Measurements from ENCODE around the gene RPS6KC1.

Gene RPS6KC1

GRCh38 chr1:213061263-213061662, 10.2 kb downstream of the RPS6KC1 start:
- TF ChIP-seq RAD21 (IDR thresholded peaks at IDR 0.05; ENCODE audit: low read depth) (peak; percentile 11; the same call in 1 of the 2 replicates), USF1 (IDR thresholded peaks at IDR 0.05) (no peak)

GRCh38 chr1:213065800-213066199, 14.8 kb downstream of the RPS6KC1 start:
- TF ChIP-seq YY1 (IDR thresholded peaks at IDR 0.05; ENCODE audit: low read depth), result no peak
- no peak for TF ChIP-seq CREB1 (IDR thresholded peaks at IDR 0.05; ENCODE audit: low read depth)
- no peak for TF ChIP-seq REST (IDR thresholded peaks at IDR 0.05; ENCODE audit: low read depth)
- no peak for TF ChIP-seq NFIC (IDR thresholded peaks at IDR 0.05)
- no peak for TF ChIP-seq EGR1 (IDR thresholded peaks at IDR 0.05)
- no peak for TF ChIP-seq TCF12 (IDR thresholded peaks at IDR 0.05; ENCODE audit: low read depth)
- no peak for TF ChIP-seq FOXM1 (IDR thresholded peaks at IDR 0.05; ENCODE audit: borderline replicate concordance, low read depth)

- TF ChIP-seq CEBPB (IDR thresholded peaks at IDR 0.05) (peak; percentile 76), FOXM1 (IDR thresholded peaks at IDR 0.05; ENCODE audit: borderline replicate concordance, low read depth) (no peak), EGR1 (IDR thresholded peaks at IDR 0.05) (no peak), YY1 (IDR thresholded peaks at IDR 0.05; ENCODE audit: low read depth) (no peak)
Observed at GRCh38 chr1:213066363-213066762, 15.3 kb downstream of the RPS6KC1 start.

- no peak for TF ChIP-seq RAD21 (IDR thresholded peaks at IDR 0.05; ENCODE audit: low read depth)
Observed at GRCh38 chr1:213067352-213067751, 16.3 kb downstream of the RPS6KC1 start.

GRCh38 chr1:213070406-213070805, 19.4 kb downstream of the RPS6KC1 start:
- TF ChIP-seq USF1 (IDR thresholded peaks at IDR 0.05) (no peak), YY1 (IDR thresholded peaks at IDR 0.05; ENCODE audit: low read depth) (no peak), TAF1 (IDR thresholded peaks at IDR 0.05; ENCODE audit: low read depth) (no peak), TCF12 (IDR thresholded peaks at IDR 0.05; ENCODE audit: low read depth) (no peak), REST (IDR thresholded peaks at IDR 0.05; ENCODE audit: low read depth) (no peak), TEAD4 (IDR thresholded peaks at IDR 0.05) (no peak), EGR1 (IDR thresholded peaks at IDR 0.05) (no peak), CEBPB (IDR thresholded peaks at IDR 0.05) (no peak), ZBTB7A (IDR thresholded peaks at IDR 0.05; ENCODE audit: low read depth) (no peak), FOXM1 (IDR thresholded peaks at IDR 0.05; ENCODE audit: borderline replicate concordance, low read depth) (no peak), MAX (IDR thresholded peaks at IDR 0.05) (no peak), CREB1 (IDR thresholded peaks at IDR 0.05; ENCODE audit: low read depth) (no peak), EP300 (IDR thresholded peaks at IDR 0.05; ENCODE audit: borderline replicate concordance) (no peak), NFIC (IDR thresholded peaks at IDR 0.05) (no peak), RAD21 (IDR thresholded peaks at IDR 0.05; ENCODE audit: low read depth) (no peak)

GRCh38 chr1:213075725-213076124, 24.7 kb downstream of the RPS6KC1 start:
- no peak for TF ChIP-seq ZBTB7A (IDR thresholded peaks at IDR 0.05; ENCODE audit: low read depth)
- no peak for TF ChIP-seq MAX (IDR thresholded peaks at IDR 0.05)
- no peak for TF ChIP-seq FOXM1 (IDR thresholded peaks at IDR 0.05; ENCODE audit: borderline replicate concordance, low read depth)
- TF ChIP-seq EP300 (IDR thresholded peaks at IDR 0.05; ENCODE audit: borderline replicate concordance), result no peak
- TF ChIP-seq NFIC (IDR thresholded peaks at IDR 0.05), result no peak
- TF ChIP-seq RAD21 (IDR thresholded peaks at IDR 0.05; ENCODE audit: low read depth), result no peak
- no peak for TF ChIP-seq CEBPB (IDR thresholded peaks at IDR 0.05)
- no peak for TF ChIP-seq REST (IDR thresholded peaks at IDR 0.05; ENCODE audit: low read depth)
- TF ChIP-seq TAF1 (IDR thresholded peaks at IDR 0.05; ENCODE audit: low read depth), result no peak
- no peak for TF ChIP-seq TCF12 (IDR thresholded peaks at IDR 0.05; ENCODE audit: low read depth)
- no peak for TF ChIP-seq USF1 (IDR thresholded peaks at IDR 0.05)
- no peak for TF ChIP-seq YY1 (IDR thresholded peaks at IDR 0.05; ENCODE audit: low read depth)
- no peak for TF ChIP-seq EGR1 (IDR thresholded peaks at IDR 0.05)
- no peak for TF ChIP-seq CREB1 (IDR thresholded peaks at IDR 0.05; ENCODE audit: low read depth)
- no peak for TF ChIP-seq TEAD4 (IDR thresholded peaks at IDR 0.05)

Data from Ishikawa (cell line).